NCI-H2081 treated with DMSO at 0.1 percent for 48 hours (cell line): ENCODE results near the gene FZR1.
"Not testable (repeated sequence)": the region's sequence is repeated elsewhere in the genome, so short reads cannot be mapped to it uniquely, and the experiment has no call there.

Experiments used
- DNase-seq: peaks from one replicate; lab custom pipeline; 2025; lab: John Stamatoyannopoulos, UW

Gene FZR1

DNA sequence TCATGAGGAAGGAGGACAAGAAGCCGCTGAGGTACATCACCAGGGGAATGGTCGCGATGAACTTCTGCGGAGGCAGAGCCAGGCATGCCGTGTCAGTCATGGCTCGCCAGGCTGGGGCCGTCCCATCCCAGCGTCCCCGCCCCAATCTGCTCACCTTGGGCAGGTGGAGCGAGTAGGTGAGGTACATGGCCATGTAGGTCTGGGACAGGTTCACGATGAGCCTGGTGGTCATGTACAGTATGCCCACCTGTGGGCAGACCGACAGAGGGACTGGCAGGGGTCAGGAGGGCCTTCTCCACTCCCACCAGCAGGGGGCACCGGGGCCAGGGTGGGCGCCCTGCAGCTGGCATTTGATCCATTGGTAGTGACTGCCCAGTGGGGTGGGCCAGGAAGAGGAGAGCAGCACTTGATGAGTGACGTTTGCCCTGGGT lies 41.2 kb downstream of the FZR1 start:
- no peak for DNase-seq

DNA sequence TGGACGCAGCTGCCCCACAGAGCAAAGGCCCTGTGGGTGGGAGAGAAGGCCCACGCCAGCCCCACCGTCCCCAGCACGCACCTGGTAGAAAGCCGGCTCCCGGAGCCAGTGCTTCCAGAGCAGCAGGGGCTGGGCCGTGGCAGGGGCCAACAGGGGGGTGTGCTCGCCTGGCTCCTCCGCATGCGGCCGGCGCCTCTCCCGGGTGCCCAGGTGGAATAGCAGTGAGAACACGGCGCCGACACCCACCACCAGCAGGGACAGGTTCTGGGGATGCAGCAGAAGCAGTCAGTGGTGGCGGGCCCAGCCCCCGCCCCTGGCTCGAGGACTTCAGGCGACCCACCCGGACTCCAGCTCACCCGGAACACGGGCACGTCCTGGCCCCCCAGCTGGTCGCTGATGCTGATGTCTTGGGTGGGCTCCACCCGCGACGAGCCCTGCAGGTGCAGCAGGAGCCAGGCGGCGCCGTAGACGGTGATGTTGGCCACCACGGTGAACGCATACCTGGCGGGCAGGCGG lies 41.7 kb downstream of the FZR1 start:
- no peak for DNase-seq

- no peak for DNase-seq
Measured at GRCh38 chr19:3548606-3549005, 42.5 kb downstream of the FZR1 start.

GRCh38 chr19:3549816-3550215 lies 43.7 kb downstream of the FZR1 start:
- DNase-seq, result no peak

DNA sequence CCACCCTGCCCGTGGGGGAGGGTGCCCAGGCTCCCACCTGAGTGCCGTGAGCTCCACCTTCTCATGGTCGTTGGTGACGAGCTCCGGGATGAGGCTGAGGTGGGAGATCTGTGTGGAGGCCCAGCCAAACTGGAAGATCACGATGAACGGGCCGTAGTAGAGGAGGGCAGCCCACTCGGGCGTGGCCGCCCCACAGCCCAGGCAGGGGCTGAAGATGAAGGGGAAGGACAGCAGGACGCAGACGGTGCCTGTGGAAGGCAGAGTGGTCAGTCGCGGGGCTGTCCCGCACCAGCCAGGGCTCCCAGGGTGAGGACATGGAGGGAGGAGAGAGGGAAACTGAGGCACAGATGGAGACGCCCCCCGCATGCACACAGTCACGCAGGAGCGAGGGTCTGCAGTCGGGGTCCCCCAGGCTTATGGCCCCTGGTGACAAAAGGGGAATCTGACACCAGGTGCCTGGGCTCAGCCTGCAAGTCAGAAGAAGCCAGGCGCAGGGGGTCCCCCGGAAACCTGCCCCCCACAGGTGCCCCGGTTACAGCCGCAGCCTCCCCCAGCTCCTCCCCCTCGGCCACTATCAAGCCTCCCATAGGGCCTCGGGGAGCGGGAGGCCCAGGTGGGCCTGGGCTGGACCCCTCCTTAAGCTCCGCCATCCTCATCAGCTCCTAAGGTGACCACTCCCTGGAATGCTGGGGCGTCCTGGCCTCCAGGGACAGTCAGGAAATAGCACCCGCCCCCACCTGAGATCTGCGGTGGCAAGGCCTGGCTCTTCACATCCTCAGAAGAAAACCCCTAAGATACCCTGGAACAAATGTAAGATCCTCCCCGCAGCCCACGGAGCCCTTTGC lies 45.1 kb downstream of the FZR1 start:
- DNase-seq, result no peak

- DNase-seq, result no peak
Measured at GRCh38 chr19:3551792-3552095, 45.6 kb downstream of the FZR1 start.

DNA sequence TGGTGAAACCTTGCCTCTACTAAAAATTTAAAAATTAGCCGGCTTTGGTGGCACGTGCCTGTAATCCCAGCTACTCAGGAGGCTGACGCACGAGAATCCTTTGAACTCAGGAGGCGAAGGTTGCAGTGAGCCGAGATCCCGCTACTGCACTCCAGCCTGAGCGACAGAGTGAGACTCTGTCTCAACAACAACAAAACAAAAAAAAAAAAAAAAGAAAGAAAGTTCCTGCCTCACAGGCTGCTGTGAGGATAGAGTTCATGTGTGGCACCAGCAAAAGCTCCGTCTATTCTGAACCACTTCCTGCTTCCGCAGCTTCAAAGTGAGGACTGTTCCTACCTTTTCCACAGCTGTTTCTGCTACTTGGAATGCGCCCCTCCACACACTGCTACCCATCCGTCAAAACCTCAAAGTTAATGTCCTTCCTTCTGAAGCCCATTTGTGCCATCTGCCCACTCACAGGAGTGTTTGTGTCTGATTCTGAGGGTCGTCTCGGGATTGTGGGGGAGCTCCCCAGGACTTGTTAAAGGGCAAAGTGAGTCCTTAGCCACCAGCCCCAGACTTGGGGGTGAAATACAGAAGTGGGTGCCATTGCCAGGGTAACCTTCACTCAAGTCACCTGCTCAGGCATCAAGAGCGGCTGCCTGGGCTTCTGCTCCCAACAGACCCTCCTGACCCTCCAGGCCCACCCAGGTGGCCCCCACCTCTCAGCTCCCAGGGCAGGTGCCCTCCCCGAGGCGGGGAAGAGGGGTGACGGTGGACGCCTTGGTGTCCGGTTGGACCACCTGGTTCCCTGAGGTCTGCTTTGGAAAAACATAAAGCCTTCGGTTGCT lies 48.4 kb downstream of the FZR1 start:
- no peak for DNase-seq

DNA sequence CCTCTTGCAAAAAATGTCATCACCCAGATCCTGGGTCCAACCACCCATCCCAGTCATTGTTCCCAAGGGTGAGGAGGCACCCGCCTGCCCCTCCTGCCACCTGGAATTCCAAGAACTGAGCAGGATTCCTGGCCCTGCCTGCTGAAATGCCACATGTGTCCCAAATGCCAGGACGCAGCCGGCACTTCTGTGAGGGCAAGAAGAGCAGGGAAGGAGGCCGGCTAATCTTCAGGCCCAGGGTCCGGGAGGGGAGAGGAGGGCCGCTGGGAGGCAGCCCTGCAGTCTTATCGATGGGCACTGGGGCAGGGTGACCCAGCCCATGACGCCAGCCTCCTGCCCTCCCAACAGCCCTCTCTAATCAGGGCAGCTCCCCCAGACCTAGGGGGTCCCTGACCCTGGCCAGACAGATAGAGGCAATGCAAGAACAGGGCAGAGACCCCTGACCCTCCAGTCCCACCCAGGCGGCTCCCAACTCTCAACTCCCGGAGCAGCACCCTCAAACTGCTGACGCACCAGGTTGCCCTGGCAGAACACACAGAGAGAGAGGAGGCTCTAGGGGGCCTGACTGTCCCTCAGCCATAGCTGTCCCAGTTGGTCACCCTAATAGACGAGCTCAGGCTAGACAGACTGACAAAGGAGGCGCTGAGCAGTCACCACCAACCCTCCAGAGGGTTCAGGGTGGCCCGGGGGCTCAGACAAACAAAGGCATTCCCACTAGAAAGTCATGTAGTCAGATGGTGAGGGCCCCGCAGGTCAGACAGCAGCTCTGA lies 49.7 kb downstream of the FZR1 start:
- no peak for DNase-seq

- no peak for DNase-seq
Measured at GRCh38 chr19:3556423-3556977, 50.4 kb downstream of the FZR1 start.

- no peak for DNase-seq
Measured at GRCh38 chr19:3556978-3557460, 50.9 kb downstream of the FZR1 start.

DNA sequence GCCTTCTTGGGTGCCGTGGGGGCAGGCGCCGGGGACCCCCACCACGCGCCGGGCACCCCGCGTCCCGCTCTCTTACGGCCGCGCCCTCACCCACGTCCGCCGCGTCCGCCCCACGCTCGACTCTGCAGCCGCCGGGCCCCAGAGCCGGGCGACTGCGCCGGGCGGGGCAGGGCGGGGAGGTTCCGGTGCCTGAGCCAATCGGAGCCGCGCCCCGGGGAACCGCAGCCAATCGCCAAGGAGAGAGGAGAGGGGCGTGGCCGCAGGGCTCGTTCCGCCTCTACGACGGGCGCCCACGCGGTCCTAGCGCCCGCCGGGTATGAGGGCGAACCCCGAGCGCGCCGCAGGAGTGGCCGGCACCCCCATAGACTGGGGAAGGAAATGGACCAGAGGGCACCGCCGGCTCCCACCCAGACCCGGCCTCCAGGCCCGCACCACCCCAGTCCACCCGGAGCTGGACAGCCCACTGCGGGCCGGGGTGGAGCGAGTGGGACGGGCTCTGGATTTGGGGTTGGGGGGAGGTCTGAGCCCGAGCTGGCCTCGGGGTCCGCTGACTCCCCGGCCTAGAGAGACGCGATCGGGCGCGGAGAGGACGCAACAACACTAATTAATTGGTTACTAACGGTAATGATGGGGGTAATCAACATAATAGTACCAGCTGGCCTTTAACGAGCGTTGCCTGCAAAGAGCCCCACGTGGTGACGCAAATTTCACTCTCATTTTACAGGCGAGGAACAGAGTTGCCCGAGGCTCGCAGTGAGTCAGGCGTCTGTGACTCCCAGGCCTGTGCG lies 51.5 kb downstream of the FZR1 start, which contains the start of gene MFSD12:
TSS of gene MFSD12 (minus strand) at position 126 of the 788 bp plus-strand sequence. CDS start 183 bp downstream, outside the sequence.
- peak; percentile 33 for DNase-seq

DNA sequence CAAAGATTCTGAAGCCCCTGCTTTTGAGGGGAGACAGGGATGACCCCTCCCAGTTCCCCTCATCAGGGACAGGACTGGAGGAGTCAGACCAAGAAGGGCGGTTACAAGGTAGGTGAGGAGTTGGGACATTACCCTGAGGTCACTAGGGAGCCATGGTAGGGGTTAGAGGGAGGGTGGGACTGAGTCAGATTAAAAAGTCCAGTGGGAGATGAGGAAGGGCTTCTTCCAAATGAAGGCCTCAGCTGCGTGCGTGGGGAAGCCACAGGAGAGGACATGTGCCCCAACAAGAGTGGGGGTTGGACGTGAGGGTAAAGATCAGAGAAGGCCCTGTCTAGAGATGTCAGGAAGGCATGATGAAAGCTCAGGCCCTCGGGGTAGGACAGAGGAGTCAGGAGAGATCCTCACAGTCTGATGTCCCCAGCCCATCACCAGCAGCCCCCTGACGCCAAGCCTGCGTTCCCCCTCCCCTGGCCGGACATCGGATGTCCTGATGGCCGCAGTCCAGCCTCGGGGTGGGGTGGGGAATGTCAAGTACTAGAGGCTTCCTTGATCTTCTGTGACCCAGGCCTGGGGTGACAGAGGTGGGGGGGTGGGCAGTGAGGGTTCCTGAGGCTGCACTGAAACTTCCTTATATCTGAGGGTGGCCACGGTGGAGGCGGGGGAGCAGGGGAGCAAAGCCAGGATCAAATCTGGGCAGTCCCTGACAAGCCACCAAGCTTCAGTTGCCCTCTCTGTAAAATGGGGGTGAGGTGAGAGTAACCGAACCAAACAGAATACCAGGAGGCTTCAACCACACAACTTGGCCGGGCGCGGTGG lies 57.8 kb downstream of the FZR1 start:
- no peak for DNase-seq

DNA sequence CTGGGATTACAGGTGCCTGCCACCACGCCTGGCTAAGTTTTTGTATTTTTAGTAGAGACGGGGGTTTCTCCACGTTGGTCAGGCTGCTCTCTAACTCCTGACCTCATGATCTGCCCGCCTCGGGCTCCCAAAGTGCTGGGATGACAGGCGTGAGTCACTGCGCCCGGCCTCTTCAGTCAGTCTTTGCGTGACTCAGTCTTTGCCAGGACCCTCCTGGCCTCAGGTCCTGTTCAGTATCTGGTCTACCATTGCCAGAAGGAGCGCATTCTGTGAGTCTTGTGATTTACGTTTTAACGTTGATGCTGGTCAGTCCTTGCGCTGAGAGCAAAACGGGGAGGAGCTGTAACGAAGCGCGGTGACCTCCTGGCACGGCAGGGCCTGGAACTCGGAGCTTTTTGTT lies 59.0 kb downstream of the FZR1 start:
- DNase-seq, result no peak

- DNase-seq, result not testable (repeated sequence)
Measured at GRCh38 chr19:3570042-3570441, 63.9 kb downstream of the FZR1 start.

DNA sequence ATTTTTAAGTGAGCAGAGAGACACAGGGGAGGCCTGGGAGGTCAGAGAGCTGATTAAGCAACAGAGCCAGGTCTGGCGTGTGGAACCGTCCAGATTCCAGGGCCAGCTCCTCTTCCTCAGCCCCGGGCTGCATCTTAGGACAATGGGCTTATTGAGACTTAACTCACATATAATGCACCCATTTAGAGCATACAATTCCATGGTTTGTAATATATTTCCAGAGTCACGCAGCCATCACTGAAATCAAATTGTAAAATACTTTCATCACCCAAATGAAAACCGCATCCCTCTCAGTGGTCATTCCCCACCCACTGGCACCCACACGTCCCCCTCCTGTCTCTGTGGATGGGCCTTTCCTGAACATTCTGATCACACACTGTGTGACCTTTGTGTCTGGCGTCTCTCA lies 64.5 kb downstream of the FZR1 start:
- no peak for DNase-seq

DNA sequence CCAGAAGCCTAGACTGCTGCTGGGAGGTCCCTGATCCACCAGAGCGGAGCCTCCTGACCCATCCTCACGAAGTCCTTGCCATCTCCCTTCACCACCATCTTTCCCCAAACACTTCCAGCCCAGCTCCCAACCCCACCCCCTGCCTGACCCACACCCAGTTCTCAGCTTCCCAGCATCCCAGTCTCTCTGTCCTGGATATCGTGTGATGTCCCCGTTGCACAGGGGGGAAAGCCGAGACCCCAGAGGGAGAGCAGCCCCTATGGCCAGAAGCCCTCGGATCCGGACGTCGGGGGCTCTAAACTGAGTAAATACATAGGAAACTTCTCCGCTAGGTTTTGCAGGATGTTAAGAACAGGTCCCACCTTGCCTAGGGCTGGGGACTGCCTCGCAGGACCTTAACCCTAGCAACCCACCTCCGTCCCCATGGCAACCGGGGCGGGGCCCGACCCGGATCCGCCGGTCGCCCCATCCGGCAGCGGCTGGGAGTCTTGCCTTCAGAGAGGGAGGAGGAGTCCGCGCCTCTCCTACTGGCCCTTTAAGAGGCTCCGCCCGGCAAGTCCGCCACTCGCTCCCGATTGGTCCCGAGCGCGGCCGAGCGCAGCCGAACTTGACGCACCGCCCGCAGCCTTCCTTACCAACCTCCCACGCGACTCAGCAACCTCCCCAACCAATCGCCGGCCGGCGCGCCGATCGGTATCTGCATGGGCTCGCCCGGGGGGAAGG lies 66.2 kb downstream of the FZR1 start:
- peak; percentile 94 for DNase-seq

- DNase-seq, result no peak
Measured at GRCh38 chr19:3572855-3573161, 66.7 kb downstream of the FZR1 start, which contains the start of gene HMG20B. HMG20B (plus strand) TSS chr19:3572944; CDS start chr19:3573310, 366 bp downstream.

GRCh38 chr19:3573162-3573857 lies 67.2 kb downstream of the FZR1 start:
- DNase-seq, result no peak
